Left lobe of liver (tissue), 2 donors: ENCODE data around the gene ADCK1. TPM values are rescaled to one million over a fixed set of nuclear protein-coding genes. Genes with fewer than 3 reads are reported as not detected.
"Not testable (repeated sequence)": the region's sequence is repeated elsewhere in the genome, so short reads cannot be mapped to it uniquely, and the experiment has no call there.

Experiments used
- ATAC-seq: fragments of 200-7000 bp; cut with Tn5 transposase; one replicate; pipeline ENCODE4 v1.9.1; 2020; ENCODE audit warnings: mild to moderate bottlenecking, moderate library complexity
- DNase-seq: peaks from one replicate; pipeline ENCODE4 v3.0.0-alpha.2; 2020; ENCODE audit warnings: low spot score
- total RNA-seq: library from RNA; stranded (reverse); gene quantifications from one replicate; pipeline ENCODE4 v1.2.1, GENCODE V29; 2021
- donor health status: DM: no; HTN: no; CAD: no; lungs with moderate emphysema.
- donor health status: DM: no; HTN: yes; CAD: no.

ADCK1 gene
- total RNA-seq, 1 donor from 2014 or later: 5.0 TPM

- ATAC-seq: no peak
- DNase-seq: no peak
Observed at GRCh38 chr14:77892381-77892871, 92.5 kb downstream of the ADCK1 start.

- no peak for ATAC-seq
- DNase-seq: no peak
Observed at GRCh38 chr14:77892890-77893484, 93.1 kb downstream of the ADCK1 start.

GRCh38 chr14:77897374-77897773 is 97.5 kb downstream of the ADCK1 start:
- no peak for DNase-seq
- no peak for ATAC-seq

- ATAC-seq (no peak), DNase-seq (no peak)
Observed at GRCh38 chr14:77902811-77903210, 102.9 kb downstream of the ADCK1 start.

GRCh38 chr14:77903221-77903620 is 103.3 kb downstream of the ADCK1 start:
- ATAC-seq (no peak), DNase-seq (no peak)

GRCh38 chr14:77903937-77904617 is 104.2 kb downstream of the ADCK1 start:
- ATAC-seq: no peak
- no peak for DNase-seq

- DNase-seq (no peak), ATAC-seq (no peak)
Observed at GRCh38 chr14:77906446-77906845, 106.5 kb downstream of the ADCK1 start.

GRCh38 chr14:77908847-77909246 is 108.9 kb downstream of the ADCK1 start:
- DNase-seq (no peak), ATAC-seq (no peak)

- no peak for ATAC-seq
- no peak for DNase-seq
Observed at GRCh38 chr14:77909911-77910310, 110.0 kb downstream of the ADCK1 start.

- ATAC-seq (no peak), DNase-seq (no peak)
Observed at GRCh38 chr14:77910506-77910905, 110.6 kb downstream of the ADCK1 start.

- no peak for DNase-seq
- no peak for ATAC-seq
Observed at GRCh38 chr14:77911356-77911755, 111.4 kb downstream of the ADCK1 start.

- no peak for DNase-seq
- no peak for ATAC-seq
Observed at GRCh38 chr14:77912754-77913556, 113.0 kb downstream of the ADCK1 start.

GRCh38 chr14:77914073-77914721 is 114.3 kb downstream of the ADCK1 start:
- DNase-seq (no peak), ATAC-seq (no peak)

- ATAC-seq, DNase-seq: not testable (repeated sequence)
Observed at GRCh38 chr14:77915390-77915789, 115.5 kb downstream of the ADCK1 start.

- no peak for DNase-seq
Observed at GRCh38 chr14:77917491-77918201, 117.7 kb downstream of the ADCK1 start.

GRCh38 chr14:77918448-77918847 is 118.5 kb downstream of the ADCK1 start:
- no peak for ATAC-seq
- DNase-seq: no peak

More at GRCh38 chr14:77917491-77918201, 117.7 kb downstream of the ADCK1 start:
- no peak for ATAC-seq

GRCh38 chr14:77920312-77920711 is 120.4 kb downstream of the ADCK1 start:
- DNase-seq (no peak), ATAC-seq (no peak)

GRCh38 chr14:77921818-77922217 is 121.9 kb downstream of the ADCK1 start:
- ATAC-seq (no peak), DNase-seq (no peak)

- no peak for DNase-seq
- no peak for ATAC-seq
Observed at GRCh38 chr14:77923131-77923936, 123.4 kb downstream of the ADCK1 start.
